ENCODE data around the gene SHB. TPM values are rescaled to one million over a fixed set of nuclear protein-coding genes. Genes with fewer than 3 reads are reported as not detected.

The SHB gene
- total RNA-seq, 2 donors from 2014 or later, result 33.9 to 39.9 TPM

DNA sequence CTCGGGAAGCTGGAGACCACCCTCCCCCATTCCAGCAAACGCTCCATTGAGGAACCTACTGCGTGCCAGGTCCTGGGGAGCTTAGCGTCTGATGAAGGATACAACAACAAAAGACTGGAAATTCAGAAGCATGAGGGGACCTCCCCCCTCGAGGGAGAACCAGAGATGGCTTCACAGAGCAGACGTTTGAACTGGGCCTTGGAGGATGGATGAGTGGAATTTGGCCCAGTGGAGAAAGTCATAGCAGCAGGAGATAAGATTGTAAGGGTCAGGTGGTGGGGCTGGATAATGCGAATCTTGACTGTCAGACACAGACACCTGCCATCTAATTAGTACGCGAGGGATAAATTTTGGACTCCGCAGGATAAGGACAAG lies 163.9 kb downstream of the SHB start:
- TF ChIP-seq CTCF (IDR thresholded peaks at IDR 0.05), result no peak
- no peaks in the 10 kb centered on the region for H3K36me3 ChIP-seq
- no peaks in the 10 kb centered on the region for H3K9me3 ChIP-seq
- no peaks in the 10 kb centered on the region for H3K27me3 ChIP-seq
- peak overlapping the region in 1 of 2 donors; percentile 93 for H3K27ac ChIP-seq
- peak; percentile 57 for DNase-seq (ENCODE audit: low spot score)
- peak overlapping the region; percentile 81 to 95 for H3K4me3 ChIP-seq
- peaks cover 0 to 21% of the 10 kb centered on the region in 2 donors for H3K4me1 ChIP-seq

DNA sequence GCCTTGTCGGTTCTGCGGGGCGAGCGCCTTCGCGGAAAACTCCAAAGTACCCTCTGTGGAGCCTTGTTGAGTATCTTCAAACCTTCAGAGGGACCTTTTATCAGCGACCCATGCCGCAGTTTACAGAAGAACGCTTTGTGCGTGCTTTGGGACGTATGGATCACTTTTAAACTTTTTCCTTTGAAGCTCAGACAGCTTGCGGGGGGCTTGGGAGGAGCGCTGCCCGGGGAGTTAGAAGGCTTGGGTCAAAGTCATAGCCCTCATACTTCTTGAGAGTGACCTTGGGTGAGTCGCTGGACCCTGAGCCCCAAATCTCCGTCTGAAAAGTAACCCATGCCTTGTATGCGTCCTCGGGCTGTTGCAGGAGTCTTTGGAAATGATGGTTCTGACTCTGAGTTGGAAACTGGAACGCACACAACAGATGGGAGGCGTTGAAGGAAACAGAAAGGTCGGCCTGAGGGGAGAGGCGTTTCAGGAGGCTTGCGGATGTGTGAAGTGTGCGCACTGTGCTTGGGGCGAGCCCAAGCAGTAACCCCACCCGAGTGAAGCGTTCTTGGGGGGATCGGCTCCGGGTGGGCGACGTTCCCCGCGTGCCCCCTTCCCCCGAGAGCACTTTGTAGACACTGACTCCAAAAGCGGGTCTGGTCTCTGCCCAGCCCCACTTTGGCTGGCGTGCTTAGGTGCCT lies 164.4 kb downstream of the SHB start:
- peak overlapping the region; percentile 88 to 93 for H3K27ac ChIP-seq
- no peaks in the 10 kb centered on the region for H3K27me3 ChIP-seq
- peaks cover 2% of the 10 kb centered on the region for H3K36me3 ChIP-seq
- peak; percentile 12 to 17 for TF ChIP-seq CTCF (IDR thresholded peaks at IDR 0.05)
- peak overlapping the region; percentile 81 to 95 for H3K4me3 ChIP-seq
- H3K9me3 ChIP-seq, result no peaks in the 10 kb centered on the region
- DNase-seq (ENCODE audit: low spot score), result no peak
- H3K4me1 ChIP-seq, result peaks cover 0 to 21% of the 10 kb centered on the region in 2 donors

- H3K27ac ChIP-seq, result peak within 1 kb of the TSS; percentile 88 to 93
- TF ChIP-seq CTCF (IDR thresholded peaks at IDR 0.05), result peak; percentile 89 to 97
- peaks cover 0 to 21% of the 10 kb centered on the region in 2 donors for H3K4me1 ChIP-seq
- H3K27me3 ChIP-seq, result no peaks in the 10 kb centered on the region
- DNase-seq (ENCODE audit: low spot score), result peak; percentile 92
- H3K9me3 ChIP-seq, result no peaks in the 10 kb centered on the region
- H3K36me3 ChIP-seq, result peaks cover 9% of the 10 kb centered on the region
- H3K4me3 ChIP-seq, result peak within 1 kb of the TSS; percentile 81 to 95
Measured at GRCh38 chr9:37903647-37904444, 165.2 kb downstream of the SHB start, which contains the start of gene SLC25A51. Gene SLC25A51 (minus strand): TSS chr9:37904127. CDS start chr9:37888550, 15,577 bp downstream.

- peak; percentile 49 for DNase-seq (ENCODE audit: low spot score)
- Histone ChIP-seq H3K4me3 (peak overlapping the region; percentile 81 to 95), H3K9me3 (no peaks in the 10 kb centered on the region), H3K4me1 (peaks cover 0 to 21% of the 10 kb centered on the region in 2 donors), H3K36me3 (peaks cover 18% of the 10 kb centered on the region), H3K27ac (peak overlapping the region; percentile 88 to 93), H3K27me3 (no peaks in the 10 kb centered on the region)
- no peak for TF ChIP-seq CTCF (IDR thresholded peaks at IDR 0.05)
Measured at GRCh38 chr9:37902796-37903646, 166.0 kb downstream of the SHB start.

- H3K9me3 ChIP-seq, result no peaks in the 10 kb centered on the region
- peaks cover 0 to 21% of the 10 kb centered on the region in 2 donors for H3K4me1 ChIP-seq
- no peak overlapping the region for H3K4me3 ChIP-seq
- peaks cover 24% of the 10 kb centered on the region for H3K36me3 ChIP-seq
- TF ChIP-seq CTCF (IDR thresholded peaks at IDR 0.05), result no peak
- no peak overlapping the region for H3K27ac ChIP-seq
- no peak for DNase-seq (ENCODE audit: low spot score)
- no peaks in the 10 kb centered on the region for H3K27me3 ChIP-seq
Measured at GRCh38 chr9:37902131-37902530, 166.9 kb downstream of the SHB start.
